Mesenchymal stem cell (in vitro differentiated cells and primary cell): ENCODE measurements around the gene ARHGAP19. TPM values are rescaled to one million over a fixed set of nuclear protein-coding genes. Genes with fewer than 3 reads are reported as not detected.

Source experiments
- DNase-seq: peaks from one replicate; pipeline ENCODE4 v3.0.0-alpha.2; 2013
- H2AFZ ChIP-seq: one replicate; pipeline ENCODE4 v1.6.1; 2013; ENCODE audit warnings: low read depth, mild to moderate bottlenecking, control low read depth, inconsistent platforms, low read length, moderate library complexity
- H2AK5ac ChIP-seq: 2 replicates; pipeline ENCODE4 v1.6.1; 2013; ENCODE audit warnings: low read length, moderate library complexity, mild to moderate bottlenecking, inconsistent platforms; ENCODE audit not compliant: severe bottlenecking
- H2BK120ac ChIP-seq: one replicate; pipeline ENCODE4 v1.6.1; 2013; ENCODE audit warnings: low read depth, mild to moderate bottlenecking, inconsistent platforms, low read length, moderate library complexity
- H2BK12ac ChIP-seq, 2 experiments: one replicate each; pipeline ENCODE4 v1.6.1; 2013; ENCODE audit warnings: inconsistent platforms in 2 of 2, low read length in 2 of 2, mild to moderate bottlenecking in 2 of 2, moderate library complexity in 2 of 2, control low read depth in 1 of 2
- H2BK15ac ChIP-seq: one replicate; pipeline ENCODE4 v1.6.1; 2013; ENCODE audit warnings: mild to moderate bottlenecking, low read depth, inconsistent platforms; ENCODE audit not compliant: poor library complexity, severe bottlenecking
- H2BK5ac ChIP-seq: 2 replicates; pipeline ENCODE4 v1.6.1; 2013; ENCODE audit warnings: low read depth, mild to moderate bottlenecking, low read length, control low read depth, inconsistent platforms; ENCODE audit not compliant: poor library complexity, severe bottlenecking
- H3K14ac ChIP-seq, 2 experiments: one replicate each; pipeline ENCODE4 v1.6.1; 2013; ENCODE audit warnings: inconsistent platforms in 2 of 2, low read length in 2 of 2, control low read depth in 1 of 2, mild to moderate bottlenecking in 1 of 2, moderate library complexity in 1 of 2
- H3K18ac ChIP-seq, 2 experiments: one replicate each; pipeline ENCODE4 v1.6.1; 2013; ENCODE audit warnings: inconsistent platforms in 2 of 2, low read length in 2 of 2, control low read depth in 1 of 2, low read depth in 1 of 2, mild to moderate bottlenecking in 1 of 2
- H3K23ac ChIP-seq, 2 experiments: one replicate each; pipeline ENCODE4 v1.6.1; 2013; ENCODE audit warnings: inconsistent platforms in 2 of 2, low read length in 2 of 2, mild to moderate bottlenecking in 2 of 2, moderate library complexity in 2 of 2, control low read depth in 1 of 2
- H3K27ac ChIP-seq: 2 replicates; pipeline ENCODE4 v1.5.1; 2013; ENCODE audit warnings: mild to moderate bottlenecking, moderate library complexity, low read length, control low read depth, inconsistent platforms; ENCODE audit not compliant: poor library complexity, severe bottlenecking
- H3K27me3 ChIP-seq, 2 experiments: 2 replicates each; pipeline versions ENCODE4 v1.6.1 to v1.7.0; 2013; ENCODE audit warnings: low read length in 2 of 2, mild to moderate bottlenecking in 2 of 2, moderate library complexity in 2 of 2, control low read depth in 1 of 2, inconsistent platforms in 1 of 2; ENCODE audit not compliant: control insufficient read depth in 1 of 2, insufficient read depth in 1 of 2
- H3K36me3 ChIP-seq, 2 experiments: 2 replicates each; pipeline versions ENCODE4 v1.6.1 to v1.7.0; 2013; ENCODE audit warnings: low read length in 2 of 2, control low read depth in 1 of 2, inconsistent platforms in 1 of 2, low read depth in 1 of 2, mild to moderate bottlenecking in 1 of 2; ENCODE audit not compliant: insufficient read depth in 2 of 2, control insufficient read depth in 1 of 2
- H3K4ac ChIP-seq, 2 experiments: one replicate each; pipeline ENCODE4 v1.6.1; 2013; ENCODE audit warnings: inconsistent platforms in 2 of 2, low read length in 2 of 2, mild to moderate bottlenecking in 2 of 2, moderate library complexity in 2 of 2, control low read depth in 1 of 2, low read depth in 1 of 2
- H3K4me1 ChIP-seq: 2 replicates; pipeline ENCODE4 v1.6.1; 2013; ENCODE audit warnings: low read depth, low read length, control low read depth; ENCODE audit not compliant: control insufficient read depth, insufficient read depth
- H3K4me2 ChIP-seq: 2 replicates; pipeline ENCODE4 v1.6.1; 2013; ENCODE audit warnings: low read length, mild to moderate bottlenecking, inconsistent platforms; ENCODE audit not compliant: poor library complexity, severe bottlenecking
- H3K4me3 ChIP-seq, 2 experiments: 2 replicates each; pipeline versions ENCODE4 v1.5.1 to v1.7.0; 2013; ENCODE audit warnings: low read length in 2 of 2, mild to moderate bottlenecking in 2 of 2, control low read depth in 1 of 2, low read depth in 1 of 2; ENCODE audit not compliant: insufficient read depth in 1 of 2
- H3K79me1 ChIP-seq: replicated peaks from 2 replicates; pipeline ENCODE4 v1.6.1; 2013; ENCODE audit warnings: mild to moderate bottlenecking, control low read depth, low read length, inconsistent platforms; ENCODE audit not compliant: poor library complexity, severe bottlenecking
- H3K9ac ChIP-seq: 2 replicates; pipeline ENCODE4 v1.7.0; 2013; ENCODE audit warnings: mild to moderate bottlenecking, low read length, moderate library complexity
- H3K9me3 ChIP-seq: 2 replicates; pipeline ENCODE4 v1.7.0; 2013; ENCODE audit warnings: mild to moderate bottlenecking, low read length; ENCODE audit not compliant: control insufficient read depth
- H4K8ac ChIP-seq: one replicate; pipeline ENCODE4 v1.6.1; 2013; ENCODE audit warnings: inconsistent platforms, mild to moderate bottlenecking, low read length, moderate library complexity
- H4K91ac ChIP-seq: one replicate; pipeline ENCODE4 v1.6.1; 2013; ENCODE audit warnings: mild to moderate bottlenecking, low read length, inconsistent platforms
- WGBS: methylation state at CpG from one replicate; pipeline ENCODE4 v1.1.7; 2013; ENCODE audit warnings: mixed read lengths; 5-methylcytosine and 5-hydroxymethylcytosine counted together
- small RNA-seq: library from polyadenylated mRNA; stranded (forward); fragments of <200 nt; extraction: miRNeasy Mini kit (QIAGEN cat#:217004); gene quantifications from one replicate; pipeline ENCODE3, GENCODE V24; 2013; ENCODE audit warnings: low read depth

Gene ARHGAP19

DNA sequence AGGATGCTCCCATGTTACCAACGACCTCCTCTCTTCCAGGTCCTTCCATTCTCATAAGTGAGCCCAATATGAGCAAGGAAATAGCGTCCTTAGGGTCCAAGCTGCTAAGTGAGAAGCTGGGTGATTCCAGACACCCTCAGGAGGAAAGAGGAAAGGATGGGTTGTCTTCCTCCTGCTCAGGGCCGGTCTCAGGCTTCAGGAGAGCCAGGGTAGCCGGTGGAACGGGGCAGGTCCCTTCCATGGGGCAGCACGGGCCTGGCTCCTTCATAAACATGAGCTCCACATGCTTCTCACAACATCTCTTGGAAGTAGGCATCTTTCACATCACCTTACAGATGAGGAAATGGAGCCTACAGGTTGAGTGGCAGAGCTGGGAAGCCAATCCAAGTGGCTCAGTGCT, 119.4 kb downstream of the ARHGAP19 start:
- H3K9ac ChIP-seq, result no peak overlapping the region
- no peak overlapping the region for H3K18ac ChIP-seq
- no peak overlapping the region for H3K4me3 ChIP-seq
- no peak overlapping the region for H2BK15ac ChIP-seq
- H2BK12ac ChIP-seq, result no peak overlapping the region
- H3K27ac ChIP-seq, result no peak overlapping the region
- H3K36me3 ChIP-seq, result no peaks in the 10 kb centered on the region
- WGBS, result 65% methylated on average over 1 of the region's 6 CpGs
- no peak for DNase-seq
- H2AK5ac ChIP-seq, result no peak overlapping the region
- H2BK120ac ChIP-seq, result no peak overlapping the region
- H3K4ac ChIP-seq, result no peak overlapping the region
- H3K79me1 ChIP-seq, result no peaks in the 10 kb centered on the region
- H3K27me3 ChIP-seq, result peaks cover 64 to 67% of the 10 kb centered on the region in 2 experiments
- H3K4me1 ChIP-seq, result no peaks in the 10 kb centered on the region
- no peaks in the 10 kb centered on the region for H3K9me3 ChIP-seq
- H3K14ac ChIP-seq, result no peak overlapping the region
- H3K4me2 ChIP-seq, result no peak overlapping the region
- H4K8ac ChIP-seq, result no peak overlapping the region
- no peak overlapping the region for H4K91ac ChIP-seq
- H2BK5ac ChIP-seq, result no peak overlapping the region
- H3K23ac ChIP-seq, result no peak overlapping the region
- no peak overlapping the region for H2AFZ ChIP-seq

Small RNA genes lying within 50 kb of the gene (small RNA-seq; reads per million reads assigned to genes)
- gene RF00017, result not detected
